GM18499 (cell line): ENCODE data around the gene PPP2R1B.
"Not testable (repeated sequence)": the region's sequence is repeated elsewhere in the genome, so short reads cannot be mapped to it uniquely, and the experiment has no call there.

Experiments
- ATAC-seq: cut with Tn5 transposase; IDR thresholded peaks from one replicate; pipeline ENCODE4 v1.9.1; 2021; ENCODE audit warnings: moderate number of reproducible peaks; ENCODE audit not compliant: insufficient read depth, unreplicated experiment

PPP2R1B gene

DNA sequence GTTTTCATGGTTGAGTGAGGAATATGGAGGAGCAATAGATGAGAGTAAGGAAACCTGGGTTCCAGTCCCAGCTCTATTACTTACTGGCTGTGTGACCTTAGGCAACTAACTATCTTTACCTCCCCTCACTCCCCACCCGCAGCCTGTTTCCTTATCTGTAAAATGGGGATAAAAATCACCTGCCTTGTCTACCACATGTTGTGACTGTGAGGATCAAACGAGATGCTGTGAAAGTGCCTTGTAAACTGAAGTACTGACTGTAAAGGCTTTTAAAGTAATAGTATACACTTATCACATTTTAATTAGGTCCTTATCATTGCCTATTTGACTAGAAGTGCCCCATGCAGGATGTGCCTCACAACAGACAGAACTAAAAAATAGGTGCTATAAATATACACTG lies 18.9 kb upstream of the PPP2R1B start:
- no peak for ATAC-seq

- ATAC-seq: not testable (repeated sequence)
Measured at GRCh38 chr11:111784311-111784710, 18.1 kb upstream of the PPP2R1B start.

DNA sequence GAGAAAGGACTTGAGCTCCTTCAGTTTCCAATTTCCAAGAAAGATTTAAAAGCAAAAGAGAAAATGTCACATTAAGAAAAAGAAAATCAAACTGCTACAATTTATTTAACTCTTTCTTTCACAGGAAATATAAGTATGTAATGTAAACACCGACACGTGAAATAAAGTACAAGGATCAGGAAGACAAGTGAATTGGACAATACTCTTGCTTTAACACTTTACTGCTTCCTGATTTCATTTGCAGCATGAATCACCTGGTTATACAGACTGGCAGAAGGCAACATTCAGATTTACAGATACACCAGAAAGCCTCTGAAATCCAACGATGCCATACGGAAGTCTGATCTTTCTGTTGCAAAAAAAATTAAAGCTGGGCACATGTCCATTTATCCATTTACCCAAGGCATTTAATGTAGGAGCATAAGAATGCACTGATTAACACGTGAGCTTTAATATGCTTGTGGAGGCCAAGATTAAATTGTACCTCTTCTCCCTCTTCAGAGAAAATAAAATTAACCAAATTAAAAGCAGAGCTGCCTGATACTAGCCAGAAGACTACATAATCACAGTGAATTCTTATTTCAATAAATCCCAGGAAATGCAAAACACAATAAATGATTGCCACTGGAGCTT lies 16.0 kb upstream of the PPP2R1B start:
- no peak for ATAC-seq

DNA sequence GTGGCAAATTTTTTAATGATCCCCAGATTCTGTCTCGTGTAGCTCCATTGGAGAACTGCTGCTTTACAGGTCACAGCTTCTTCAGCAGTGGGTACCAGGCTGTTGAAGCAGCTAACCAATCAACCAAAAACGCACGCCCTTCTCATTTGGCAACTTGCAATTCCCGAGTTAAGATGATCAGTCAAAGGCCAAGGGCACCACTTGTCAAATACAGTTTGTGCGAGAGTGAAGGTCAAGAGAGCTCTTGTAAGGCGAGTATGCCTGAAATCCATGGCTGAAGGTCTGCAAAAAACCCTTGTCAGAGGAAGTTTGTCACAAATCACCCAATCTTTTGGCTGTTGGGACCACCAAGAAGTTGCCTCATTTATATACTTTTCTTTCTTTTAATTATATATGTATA lies 12.9 kb upstream of the PPP2R1B start:
- no peak for ATAC-seq

- ATAC-seq: no peak
Measured at GRCh38 chr11:111778047-111778558, 11.9 kb upstream of the PPP2R1B start.

DNA sequence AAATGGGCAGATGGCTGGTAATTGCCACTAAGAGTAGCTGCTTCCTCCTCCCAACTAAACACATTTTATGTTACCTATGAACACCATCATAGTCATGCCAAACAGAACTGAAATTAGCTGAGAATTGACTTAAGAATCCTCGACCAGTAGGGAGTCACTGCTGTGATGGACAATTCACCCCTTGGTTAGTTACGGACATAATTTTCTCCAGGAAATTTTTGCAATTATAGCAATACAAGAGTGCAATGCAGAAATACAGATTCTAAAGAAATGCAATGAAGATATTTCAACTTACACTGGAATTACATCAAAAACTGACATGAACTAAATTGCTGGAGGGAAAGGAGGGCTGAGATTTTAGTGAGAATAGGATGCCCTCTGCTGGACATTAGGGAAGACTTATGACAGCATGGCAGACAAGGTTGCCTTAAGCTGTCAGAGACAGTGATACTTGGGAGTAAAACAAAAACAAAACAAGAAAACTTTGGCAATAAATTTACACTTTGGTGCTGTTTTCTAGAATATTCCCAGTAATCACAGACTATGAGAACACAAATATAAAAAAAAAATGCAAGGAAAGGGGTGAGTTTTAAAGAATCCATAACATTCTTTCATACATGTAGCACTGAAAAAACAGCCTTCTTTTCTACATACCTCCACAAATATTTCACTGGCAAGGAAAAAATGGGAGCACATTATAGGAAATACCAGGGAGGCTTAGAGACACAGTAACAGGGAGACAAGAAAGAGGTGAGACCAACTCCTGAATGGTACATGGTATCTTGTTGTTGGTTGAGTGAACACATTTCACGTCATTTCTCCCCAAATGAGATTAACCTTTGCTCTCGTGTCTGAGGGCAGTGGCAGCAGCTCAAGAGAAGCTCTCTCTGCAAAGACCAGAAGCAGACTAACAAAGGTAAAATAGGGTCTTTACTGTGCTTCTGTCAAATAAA lies 11.2 kb upstream of the PPP2R1B start:
- no peak for ATAC-seq

GRCh38 chr11:111776398-111777093 lies 10.4 kb upstream of the PPP2R1B start:
- ATAC-seq: peak; percentile 96

DNA sequence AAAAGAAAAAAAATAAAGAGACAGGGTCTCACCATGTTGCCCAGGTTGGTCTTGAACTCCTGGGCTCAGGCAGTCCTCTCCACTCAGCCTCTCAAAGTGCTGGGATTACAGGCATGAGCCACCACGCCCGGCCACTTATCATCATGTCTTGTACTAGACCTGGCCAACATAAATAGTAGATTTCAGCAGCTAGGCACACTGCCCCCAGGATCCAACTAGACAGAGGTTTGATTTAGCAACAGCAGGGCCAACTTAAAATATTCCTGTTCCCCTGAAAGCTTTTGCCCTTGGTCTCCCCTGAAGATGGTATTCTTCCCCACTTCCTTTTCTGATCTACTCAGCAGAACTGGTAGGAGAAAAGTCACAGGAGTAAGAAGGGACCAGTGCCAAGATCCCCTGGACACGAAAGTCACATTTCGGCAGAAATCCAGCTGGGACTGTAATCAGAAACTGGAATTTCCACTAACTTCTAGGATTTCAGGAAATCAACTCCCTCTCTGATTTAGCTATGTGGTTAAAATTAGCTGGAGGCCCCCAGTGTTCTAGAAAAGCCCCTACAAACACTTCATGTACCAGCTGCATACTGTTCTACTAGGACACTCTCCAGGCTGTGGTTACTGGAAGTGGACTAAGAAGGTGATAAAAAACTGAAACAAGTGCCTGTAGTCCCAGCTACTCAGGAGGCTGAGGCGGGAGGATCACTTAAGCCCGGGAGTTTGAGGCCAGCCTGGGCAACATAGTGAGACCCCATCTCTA lies 8.9 kb upstream of the PPP2R1B start:
- ATAC-seq: no peak

GRCh38 chr11:111772535-111772934 lies 6.3 kb upstream of the PPP2R1B start:
- no peak for ATAC-seq

DNA sequence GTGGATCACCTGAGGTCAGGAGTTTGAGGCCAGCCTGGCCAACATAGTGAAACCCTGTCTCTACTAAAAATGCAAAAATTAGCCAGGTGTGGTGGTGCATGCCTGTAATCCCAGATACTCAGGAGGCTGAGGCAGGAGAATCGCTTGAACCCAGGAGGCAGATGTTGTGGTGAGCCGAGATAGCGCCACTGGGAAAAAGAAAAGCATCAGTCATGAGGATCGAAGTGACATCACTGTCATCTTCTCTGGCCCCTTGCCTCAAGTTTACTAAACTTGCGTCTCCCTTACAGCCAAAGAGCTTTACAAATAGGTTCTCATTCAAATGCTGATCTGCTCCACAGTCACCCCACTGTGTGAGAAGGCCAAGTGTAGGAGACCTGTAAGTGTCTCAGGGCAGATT lies 5.0 kb upstream of the PPP2R1B start:
- ATAC-seq: not testable (repeated sequence)

DNA sequence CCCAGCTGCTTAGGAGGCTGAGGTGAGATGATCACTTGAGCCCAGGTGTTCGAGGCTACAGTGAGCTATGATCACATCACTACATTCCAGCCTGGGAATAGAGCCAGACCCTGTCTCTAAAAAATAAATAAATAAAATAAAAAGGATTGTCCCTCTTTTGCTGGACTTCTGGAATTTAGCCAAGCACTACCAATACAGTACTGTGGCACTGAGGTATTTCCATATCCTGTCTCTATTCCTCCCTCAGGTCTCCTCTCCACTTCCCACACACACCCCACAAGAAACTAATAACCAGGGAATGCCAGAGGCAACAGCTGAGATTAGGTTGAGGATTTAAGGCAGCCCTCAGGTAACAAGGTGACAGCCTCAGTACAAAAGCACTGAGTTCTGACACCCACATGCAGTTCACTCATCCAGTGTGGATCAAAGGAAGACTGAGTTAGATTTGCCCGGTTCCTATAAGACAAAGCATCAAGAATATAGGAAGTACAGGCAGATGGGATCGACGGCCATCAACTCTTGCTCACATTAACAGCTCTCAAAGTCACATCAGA lies 4.5 kb upstream of the PPP2R1B start:
- no peak for ATAC-seq

GRCh38 chr11:111766834-111767142 lies 599 bp upstream of the PPP2R1B start:
- ATAC-seq: peak; percentile 22

DNA sequence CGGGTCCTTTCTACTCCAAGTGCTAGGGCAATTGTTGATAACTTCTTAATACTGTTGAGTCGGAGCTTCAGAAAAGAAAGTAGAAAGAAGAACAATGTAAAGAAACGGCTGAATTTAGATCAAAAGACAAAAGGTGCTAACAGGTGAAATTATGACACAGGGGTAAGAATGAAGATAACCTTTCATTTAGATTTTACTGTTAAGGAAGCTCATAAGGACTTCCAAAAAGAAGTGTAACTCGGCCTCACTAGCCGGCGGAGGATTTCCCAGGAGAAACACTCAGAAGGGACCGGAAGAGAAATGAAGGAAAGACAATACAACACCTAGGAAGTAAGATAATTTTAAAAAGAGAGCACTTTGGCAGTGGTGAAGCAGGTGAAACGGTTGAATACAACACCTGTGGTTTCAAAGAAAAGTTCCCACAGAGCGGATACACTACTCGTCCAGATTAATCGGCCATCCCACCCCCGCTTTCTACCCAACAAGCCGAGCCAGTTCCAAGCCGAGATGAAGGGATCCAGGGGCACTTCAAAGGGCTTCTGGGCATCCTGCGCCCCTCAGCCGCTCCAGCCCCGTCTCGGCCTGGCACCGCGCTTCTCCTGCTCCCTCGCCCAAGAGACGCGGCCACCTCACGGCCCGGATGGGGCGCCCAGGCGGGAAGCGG lies 737 bp downstream of the PPP2R1B start:
- ATAC-seq: peak; percentile 25

DNA sequence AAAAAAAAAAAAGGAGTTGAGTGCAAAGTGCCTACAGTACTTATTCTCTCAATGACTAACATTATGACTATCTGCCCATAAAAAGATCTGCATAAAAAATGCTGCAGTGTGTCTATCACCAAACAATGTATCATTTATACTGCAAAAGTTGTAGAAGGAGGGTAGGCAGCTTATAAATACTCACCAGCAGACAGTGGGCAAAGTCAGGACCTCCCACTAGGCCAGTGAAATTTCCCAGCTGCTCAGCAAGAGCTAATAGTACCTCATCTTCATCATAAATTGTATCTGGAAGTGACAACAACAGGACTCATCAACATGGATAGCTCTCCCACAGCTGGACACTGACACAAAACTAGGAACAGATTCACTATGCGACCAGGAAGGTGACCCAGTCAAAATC lies 1.6 kb downstream of the PPP2R1B start:
- ATAC-seq: no peak

DNA sequence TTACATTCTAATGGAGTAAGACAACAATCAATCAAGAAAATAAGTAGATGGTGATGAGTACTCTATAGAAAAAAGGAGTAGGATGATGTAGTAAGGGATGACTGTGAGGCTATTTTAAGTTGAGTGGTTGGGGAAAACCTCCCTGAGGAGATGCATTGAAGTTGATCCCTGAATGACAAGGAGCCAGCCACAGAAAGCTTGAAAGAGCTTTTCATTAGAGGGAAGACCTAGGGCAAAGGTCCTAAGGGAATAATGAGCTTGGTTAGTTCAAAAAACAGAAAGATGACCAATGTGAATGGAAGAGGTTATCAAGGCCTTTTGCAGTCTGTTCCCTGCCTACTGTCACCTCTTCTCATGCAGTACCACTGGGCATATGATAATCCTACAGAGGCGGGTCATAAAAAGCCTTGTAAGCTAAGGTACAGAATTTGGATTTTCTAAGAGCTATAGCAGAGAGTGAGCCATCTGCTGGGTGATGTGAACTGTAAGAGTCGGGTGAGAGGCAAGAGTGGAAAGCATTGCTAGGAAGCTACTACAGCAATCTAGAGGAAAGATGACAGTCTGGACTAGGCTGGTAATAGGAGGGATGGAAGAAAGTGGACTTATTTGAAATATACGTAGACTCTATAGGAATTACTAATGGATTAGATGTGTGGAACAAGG lies 3.1 kb downstream of the PPP2R1B start:
- ATAC-seq: no peak

GRCh38 chr11:111762526-111762925 lies 3.7 kb downstream of the PPP2R1B start:
- no peak for ATAC-seq

GRCh38 chr11:111761036-111761435 lies 5.2 kb downstream of the PPP2R1B start:
- ATAC-seq: no peak

GRCh38 chr11:111759778-111760407 lies 6.3 kb downstream of the PPP2R1B start:
- ATAC-seq: no peak

GRCh38 chr11:111759376-111759775 lies 6.8 kb downstream of the PPP2R1B start:
- no peak for ATAC-seq
